ENCODE measurements around the gene ALG2.

ALG2 gene

GRCh38 chr9:99169982-99170761 is 51.6 kb downstream of the ALG2 start:
- peak; percentile 8 for DNase-seq

- no peak for DNase-seq
These were observed 52.7 kb downstream of the ALG2 start for GRCh38 chr9:99169086-99169485.

- DNase-seq = no peak
These were observed 54.0 kb downstream of the ALG2 start for GRCh38 chr9:99167694-99168093.

DNA sequence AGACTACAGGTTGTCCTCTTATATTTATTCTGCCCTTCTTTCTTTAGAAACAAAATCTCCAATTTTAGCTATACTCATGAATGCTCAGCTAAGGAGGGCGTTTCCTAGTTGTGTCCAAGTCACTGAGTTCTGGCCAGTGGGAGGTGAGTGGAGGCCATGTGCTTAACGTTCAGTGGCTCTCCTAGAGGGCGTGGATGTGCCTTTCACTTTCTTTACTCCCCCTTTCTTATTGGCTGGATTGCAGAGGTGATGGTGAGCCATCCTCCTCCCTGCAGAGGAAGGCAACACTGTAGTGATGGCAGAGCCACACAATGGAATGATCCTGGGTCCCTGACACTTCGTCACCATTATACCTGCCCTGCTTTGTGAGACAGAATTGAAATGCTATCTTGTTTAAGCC is 54.6 kb downstream of the ALG2 start:
- DNase-seq = no peak

All from EL (cell line).